GM12873 (cell line): ENCODE data around the gene KRTAP5-3.

Source experiments
- TF ChIP-seq, protein P1 (sequence below): IDR thresholded peaks from 2 replicates; pipeline ENCODE4 v1.5.1; 2012; ENCODE audit warnings: low read depth, mild to moderate bottlenecking, moderate library complexity, low read length, control low read depth; ENCODE audit not compliant: insufficient read depth; ENCODE audit errors: missing control alignments

Gene KRTAP5-3

GRCh38 chr11:1608363-1608762 lies at the start of gene KRTAP5-3:
Gene KRTAP5-3, minus strand, starts transcription at chr11:1608463. Its CDS starts 78 bp downstream, at chr11:1608385.
- TF ChIP-seq, protein P1, sequence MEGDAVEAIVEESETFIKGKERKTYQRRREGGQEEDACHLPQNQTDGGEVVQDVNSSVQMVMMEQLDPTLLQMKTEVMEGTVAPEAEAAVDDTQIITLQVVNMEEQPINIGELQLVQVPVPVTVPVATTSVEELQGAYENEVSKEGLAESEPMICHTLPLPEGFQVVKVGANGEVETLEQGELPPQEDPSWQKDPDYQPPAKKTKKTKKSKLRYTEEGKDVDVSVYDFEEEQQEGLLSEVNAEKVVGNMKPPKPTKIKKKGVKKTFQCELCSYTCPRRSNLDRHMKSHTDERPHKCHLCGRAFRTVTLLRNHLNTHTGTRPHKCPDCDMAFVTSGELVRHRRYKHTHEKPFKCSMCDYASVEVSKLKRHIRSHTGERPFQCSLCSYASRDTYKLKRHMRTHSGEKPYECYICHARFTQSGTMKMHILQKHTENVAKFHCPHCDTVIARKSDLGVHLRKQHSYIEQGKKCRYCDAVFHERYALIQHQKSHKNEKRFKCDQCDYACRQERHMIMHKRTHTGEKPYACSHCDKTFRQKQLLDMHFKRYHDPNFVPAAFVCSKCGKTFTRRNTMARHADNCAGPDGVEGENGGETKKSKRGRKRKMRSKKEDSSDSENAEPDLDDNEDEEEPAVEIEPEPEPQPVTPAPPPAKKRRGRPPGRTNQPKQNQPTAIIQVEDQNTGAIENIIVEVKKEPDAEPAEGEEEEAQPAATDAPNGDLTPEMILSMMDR: no peak

DNA sequence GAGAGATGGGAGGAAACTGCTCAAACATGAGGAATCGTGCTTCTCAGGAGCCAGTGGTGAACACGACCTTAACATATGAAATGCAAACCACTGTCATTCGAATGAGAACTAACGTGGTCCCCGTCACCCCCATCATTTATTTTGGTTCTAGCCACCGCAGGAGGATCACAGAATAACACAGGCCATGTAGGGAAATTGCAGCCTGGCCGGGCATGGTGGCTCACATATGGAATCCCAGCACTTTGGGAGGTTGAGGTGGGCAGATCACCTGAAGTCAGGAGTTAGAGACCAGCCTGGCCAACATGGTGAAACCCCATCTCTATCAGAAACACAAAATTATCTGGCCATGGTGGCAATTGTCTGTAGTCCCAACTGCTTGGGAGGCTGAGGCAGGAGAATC lies 48.4 kb upstream of the KRTAP5-3 start:
- TF ChIP-seq, protein P1: no peak

- TF ChIP-seq, protein P1: no peak
Observed at GRCh38 chr11:1656061-1656441, 47.8 kb upstream of the KRTAP5-3 start.

DNA sequence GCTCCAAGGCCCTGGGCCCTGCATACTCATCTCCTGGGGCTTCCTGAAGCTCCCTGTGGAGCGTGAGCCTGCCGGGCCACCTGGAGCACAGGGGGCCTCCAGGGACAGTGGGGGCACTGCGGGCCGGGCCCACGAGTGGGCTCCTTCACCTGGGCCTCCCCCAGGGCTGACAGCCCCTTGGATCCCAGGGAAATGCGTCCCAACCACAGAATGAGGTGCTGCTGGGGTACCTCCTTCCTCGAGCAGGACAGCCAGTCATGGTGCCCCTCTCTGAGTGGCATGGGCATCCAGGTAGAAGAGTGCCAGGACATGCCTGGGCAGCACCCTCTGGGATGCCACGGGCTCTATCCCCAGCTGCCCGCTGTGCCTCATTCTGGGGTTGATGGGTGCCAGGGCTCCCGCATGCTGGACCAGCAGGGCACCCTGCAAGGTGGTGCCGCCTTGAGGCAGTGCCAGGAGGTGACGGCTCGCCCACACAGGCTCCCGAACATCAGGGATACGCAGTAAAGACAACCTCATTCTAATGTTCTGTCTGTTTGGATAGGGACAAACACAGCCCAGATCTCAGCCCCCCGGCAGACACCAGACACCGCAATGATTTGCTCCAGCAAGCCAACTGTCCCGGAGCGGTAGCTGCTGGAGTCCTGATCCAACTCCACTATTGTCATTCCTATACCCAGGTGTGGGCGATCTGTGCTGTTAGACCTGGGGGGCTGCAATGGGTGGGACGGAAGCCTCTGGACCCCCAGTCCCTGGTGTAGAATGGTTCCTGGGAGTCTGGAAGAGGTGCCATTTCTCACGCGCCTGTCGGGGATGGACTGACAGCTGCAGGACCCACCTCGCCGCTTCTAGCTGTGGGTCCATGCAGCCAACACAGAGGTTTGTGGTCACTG lies 47.2 kb upstream of the KRTAP5-3 start:
- TF ChIP-seq, protein P1: no peak

GRCh38 chr11:1654388-1655167 lies 46.3 kb upstream of the KRTAP5-3 start:
- TF ChIP-seq, protein P1: no peak

DNA sequence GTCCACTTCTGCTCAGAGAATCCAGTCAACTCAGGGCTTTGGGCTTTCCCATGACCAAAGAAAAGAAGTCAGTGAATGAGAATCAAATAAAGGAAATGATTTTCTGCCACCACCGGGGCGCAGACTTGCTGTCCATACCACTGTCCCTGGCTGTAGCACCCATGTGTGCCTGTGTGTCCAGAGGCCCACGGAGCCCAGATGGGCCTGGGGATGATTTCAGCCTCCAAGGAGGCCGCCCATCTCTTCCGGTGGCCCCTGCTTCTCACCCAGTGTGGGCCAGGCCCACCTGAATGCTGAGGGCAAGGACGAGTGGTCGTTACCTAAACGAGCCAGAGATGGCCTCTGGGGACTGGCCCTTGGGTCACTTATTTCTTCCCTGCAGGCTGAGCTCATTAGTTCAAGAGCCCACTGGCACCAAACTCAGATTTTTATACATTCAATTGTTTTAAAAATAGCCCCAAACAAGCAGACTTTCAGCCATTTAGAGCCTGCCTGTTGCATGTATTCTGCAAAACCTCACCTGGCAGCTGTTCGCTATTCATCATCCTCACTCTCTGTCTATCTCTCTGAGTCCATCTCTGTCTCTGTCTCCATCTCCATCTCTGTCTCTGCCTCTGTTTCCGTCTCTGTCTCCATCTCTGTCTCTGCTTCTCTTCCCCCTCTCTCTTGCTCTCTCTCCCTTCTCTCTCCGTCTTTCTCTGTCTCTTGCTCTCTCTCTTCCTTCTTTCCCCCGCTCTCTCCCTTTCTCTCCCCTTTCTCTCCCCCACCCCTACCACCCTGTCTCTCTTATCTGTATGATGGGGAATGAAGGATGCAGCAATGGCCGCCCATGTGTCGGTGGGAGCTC lies 45.5 kb upstream of the KRTAP5-3 start:
- TF ChIP-seq, protein P1: no peak
